SK-N-MC (cell line): ENCODE results near the gene KCND2.
"Not testable (repeated sequence)": the region's sequence is repeated elsewhere in the genome, so short reads cannot be mapped to it uniquely, and the experiment has no call there.

Experiments used
- DNase-seq: peaks from one replicate; pipeline ENCODE4 v3.0.0-alpha.2; 2011; ENCODE audit warnings: low read depth, low spot score
- H3K27ac ChIP-seq: fragments of 200-600 bp; sonication (generic); 2 replicates; pipeline ENCODE4 v1.5.1; 2016; ENCODE audit warnings: mixed run types
- H3K36me3 ChIP-seq: fragments of 200-600 bp; sonication (generic); 2 replicates; pipeline ENCODE4 v1.6.1; 2017; ENCODE audit warnings: antibody characterized with exemption, low read length, mixed read lengths; ENCODE audit not compliant: insufficient read depth
- H3K4me3 ChIP-seq: fragments of 200-600 bp; sonication (generic); 2 replicates; pipeline ENCODE4 v1.5.1; 2016
- H3K9ac ChIP-seq: fragments of 200-600 bp; sonication (generic); 2 replicates; pipeline ENCODE4 v1.8.0; 2017; ENCODE audit warnings: mixed run types, mixed read lengths; ENCODE audit not compliant: insufficient read length
- H3K9me3 ChIP-seq: fragments of 200-600 bp; sonication (generic); 2 replicates; pipeline ENCODE4 v1.6.1; 2017; ENCODE audit warnings: low read depth, mild to moderate bottlenecking, antibody characterized with exemption, low read length, moderate library complexity, mixed read lengths
- EZH2 ChIP-seq: fragments of 200-600 bp; sonication (generic); IDR thresholded peaks from one replicate; pipeline ENCODE4 v1.6.1; 2017; ENCODE audit warnings: antibody characterized with exemption
- FOXP2 ChIP-seq: optimal IDR thresholded peaks from 2 replicates; pipeline ENCODE3; 2011; ENCODE audit warnings: mild to moderate bottlenecking, moderate library complexity; ENCODE audit not compliant: insufficient read depth; ENCODE audit errors: extremely low read length, control extremely low read depth
- POLR2AphosphoS5 ChIP-seq: IDR thresholded peaks from 2 replicates; pipeline ENCODE4 v1.6.1; 2012; ENCODE audit warnings: mild to moderate bottlenecking, low read depth, low read length, borderline replicate concordance

KCND2 gene

GRCh38 chr7:120272701-120273475, at the start of gene KCND2:
Gene KCND2 (plus strand): TSS chr7:120273175.
- Histone ChIP-seq H3K36me3 (no peaks in the 10 kb centered on the region), H3K4me3 (peak within 1 kb of the TSS; percentile 88), H3K27ac (no peak within 1 kb of the TSS), H3K9ac (peak within 1 kb of the TSS; percentile 29), H3K9me3 (no peaks in the 10 kb centered on the region)
- no peak for TF ChIP-seq POLR2AphosphoS5
- TF ChIP-seq EZH2, result no peak
- no peak for TF ChIP-seq FOXP2
- no peak for DNase-seq

DNA sequence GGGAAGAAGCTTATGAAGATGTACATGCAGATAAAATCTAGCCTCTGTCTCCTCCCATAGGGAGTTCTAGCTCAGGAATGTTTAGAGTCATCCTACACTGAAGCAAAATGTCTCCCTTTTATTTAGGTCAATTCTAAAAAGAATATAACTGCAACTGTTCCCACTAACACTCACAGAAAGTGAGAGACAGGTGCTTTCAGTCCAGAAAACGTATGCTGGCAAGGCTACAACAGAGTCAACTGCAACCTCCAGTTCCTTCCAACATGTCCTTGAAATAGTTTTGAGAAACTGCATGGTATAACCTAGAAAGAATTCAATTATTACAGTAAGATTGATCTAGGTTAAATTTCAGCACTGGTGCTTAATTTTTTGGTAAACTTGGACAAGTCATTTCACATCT, 46.8 kb upstream of the KCND2 start:
- Histone ChIP-seq H3K36me3 (no peaks in the 10 kb centered on the region), H3K9ac (no peak overlapping the region), H3K27ac (no peak overlapping the region), H3K9me3 (no peaks in the 10 kb centered on the region), H3K4me3 (no peak overlapping the region)
- TF ChIP-seq FOXP2, result no peak
- TF ChIP-seq POLR2AphosphoS5, result no peak
- TF ChIP-seq EZH2, result no peak
- DNase-seq, result no peak

DNA sequence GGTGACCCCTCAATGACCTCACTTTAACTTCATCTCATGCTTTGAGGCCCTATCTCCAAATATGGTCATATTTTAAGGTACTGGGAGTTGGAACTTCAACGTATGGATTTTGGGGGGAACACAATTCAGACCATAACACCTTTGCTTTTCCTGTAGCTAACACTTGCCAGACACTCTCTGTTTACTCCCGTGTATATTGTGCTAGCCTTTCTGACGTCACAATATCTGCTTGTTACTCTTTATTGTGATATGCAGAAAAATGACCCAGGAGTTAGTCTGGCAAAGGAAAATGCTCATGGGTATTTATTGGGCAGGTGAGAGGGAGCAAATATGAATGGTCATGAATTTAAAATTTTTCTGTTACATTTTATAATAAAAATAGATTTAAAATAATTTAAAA, 45.7 kb upstream of the KCND2 start:
- no peak for DNase-seq
- Histone ChIP-seq H3K27ac (no peak overlapping the region), H3K4me3 (no peak overlapping the region), H3K36me3 (no peaks in the 10 kb centered on the region), H3K9me3 (no peaks in the 10 kb centered on the region), H3K9ac (no peak overlapping the region)
- no peak for TF ChIP-seq FOXP2
- no peak for TF ChIP-seq POLR2AphosphoS5
- no peak for TF ChIP-seq EZH2

GRCh38 chr7:120229084-120229483, 43.9 kb upstream of the KCND2 start:
- Histone ChIP-seq H3K4me3 (no peak overlapping the region), H3K36me3 (no peaks in the 10 kb centered on the region), H3K9me3 (no peaks in the 10 kb centered on the region), H3K9ac (no peak overlapping the region), H3K27ac (no peak overlapping the region)
- no peak for DNase-seq
- TF ChIP-seq FOXP2, result no peak
- no peak for TF ChIP-seq EZH2
- no peak for TF ChIP-seq POLR2AphosphoS5

DNA sequence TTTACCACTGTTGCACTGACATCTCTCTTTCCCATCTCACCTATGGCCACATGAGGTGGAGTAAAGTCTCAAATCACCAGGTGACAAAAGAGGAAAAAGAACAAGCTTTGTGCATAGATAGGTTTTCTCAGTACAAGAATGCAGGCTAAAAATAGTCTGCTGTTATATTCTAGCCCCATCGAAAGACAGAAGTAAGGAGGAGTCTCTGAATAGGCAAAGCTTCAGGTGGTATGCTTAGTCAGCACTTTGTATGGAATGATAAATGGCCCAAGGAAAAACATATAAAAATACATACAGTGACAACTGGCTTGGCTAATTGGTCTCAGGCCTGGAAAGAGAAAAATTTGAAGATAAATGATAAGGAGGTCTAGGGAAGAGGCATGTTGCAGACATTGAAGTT, 39.6 kb upstream of the KCND2 start:
- no peaks in the 10 kb centered on the region for H3K36me3 ChIP-seq
- H3K4me3 ChIP-seq, result no peak overlapping the region
- TF ChIP-seq FOXP2 (no peak), POLR2AphosphoS5 (no peak), EZH2 (no peak)
- H3K9ac ChIP-seq, result no peak overlapping the region
- H3K9me3 ChIP-seq, result no peaks in the 10 kb centered on the region
- no peak for DNase-seq
- no peak overlapping the region for H3K27ac ChIP-seq

DNA sequence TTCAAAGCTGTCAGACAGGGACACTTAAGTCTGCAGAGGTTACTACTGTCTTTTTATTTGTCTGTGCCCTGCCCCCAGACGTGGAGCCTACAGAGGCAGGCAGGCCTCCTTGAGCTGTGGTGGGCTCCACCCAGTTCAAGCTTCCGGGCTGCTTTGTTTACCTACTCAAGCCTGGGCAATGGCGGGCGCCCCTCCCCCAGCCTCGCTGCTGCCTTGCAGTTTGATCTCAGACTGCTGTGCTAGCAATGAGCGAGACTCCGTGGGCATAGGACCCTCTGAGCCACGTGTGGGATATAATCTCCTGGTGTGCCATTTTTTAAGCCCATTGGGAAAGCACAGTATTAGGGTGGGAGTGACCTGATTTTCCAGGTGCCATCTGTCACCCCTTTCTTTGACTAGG, 32.6 kb upstream of the KCND2 start:
- not testable (repeated sequence) for H3K27ac ChIP-seq, H3K4me3 ChIP-seq, DNase-seq, H3K9ac ChIP-seq, H3K9me3 ChIP-seq, H3K36me3 ChIP-seq

DNA sequence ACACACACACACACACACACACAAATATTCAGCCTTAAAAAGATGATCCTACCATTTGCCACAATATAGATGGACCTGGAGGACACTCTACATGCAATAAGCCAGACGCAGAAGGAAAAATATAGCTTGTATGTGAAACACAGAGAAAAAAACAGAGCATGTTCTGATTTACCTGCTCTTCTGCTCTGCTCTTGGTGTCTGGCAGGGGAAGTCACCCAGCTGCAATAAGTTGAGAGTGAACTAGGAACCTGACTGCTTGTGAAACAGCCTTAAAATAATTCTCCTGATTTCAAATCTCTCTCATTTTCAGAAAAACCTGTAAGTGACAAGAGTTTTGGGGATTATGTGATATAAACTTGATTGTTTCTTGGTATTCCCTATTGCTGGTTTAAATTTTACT, 31.0 kb upstream of the KCND2 start:
- Histone ChIP-seq H3K4me3 (no peak overlapping the region), H3K36me3 (no peaks in the 10 kb centered on the region), H3K9ac (no peak overlapping the region), H3K27ac (no peak overlapping the region), H3K9me3 (no peaks in the 10 kb centered on the region)
- TF ChIP-seq FOXP2 (no peak), POLR2AphosphoS5 (no peak), EZH2 (no peak)
- DNase-seq, result no peak

GRCh38 chr7:120254845-120255244, 18.1 kb upstream of the KCND2 start:
- no peak overlapping the region for H3K9ac ChIP-seq
- no peaks in the 10 kb centered on the region for H3K9me3 ChIP-seq
- H3K4me3 ChIP-seq, result no peak overlapping the region
- no peak for DNase-seq
- no peaks in the 10 kb centered on the region for H3K36me3 ChIP-seq
- TF ChIP-seq POLR2AphosphoS5 (no peak), EZH2 (no peak)
- H3K27ac ChIP-seq, result no peak overlapping the region

- Histone ChIP-seq H3K4me3 (no peak overlapping the region), H3K9me3 (no peaks in the 10 kb centered on the region), H3K27ac (no peak overlapping the region), H3K36me3 (no peaks in the 10 kb centered on the region), H3K9ac (no peak overlapping the region)
- TF ChIP-seq EZH2, result no peak
- no peak for TF ChIP-seq FOXP2
- no peak for TF ChIP-seq POLR2AphosphoS5
- no peak for DNase-seq
Measured at GRCh38 chr7:120256344-120257070, 16.5 kb upstream of the KCND2 start.
